HEK293 (cell line): Measurements from ENCODE around the gene SRRM5.

Experiments used
- GLI2 ChIP-seq: fragments of 450-650 bp; formaldehyde crosslinking; IDR thresholded peaks from 2 replicates; pipeline ENCODE4; 2017; ENCODE audit warnings: missing biosample characterization, missing genetic modification characterization, low read depth, borderline replicate concordance
- ZNF530 ChIP-seq: fragments of 450-650 bp; formaldehyde crosslinking; IDR thresholded peaks from 2 replicates; pipeline ENCODE4 v1.5.1; 2016; ENCODE audit warnings: low read depth, missing biosample characterization, missing genetic modification characterization
- ZNF660 ChIP-seq: fragments of 450-650 bp; IDR thresholded peaks from 2 replicates; pipeline ENCODE4 v1.5.1; 2018; ENCODE audit warnings: missing biosample characterization, mild to moderate bottlenecking, missing genetic modification characterization
- ZNF791 ChIP-seq: fragments of 450-650 bp; formaldehyde crosslinking; IDR thresholded peaks from 2 replicates; pipeline ENCODE4 v1.5.1; 2016; ENCODE audit warnings: missing biosample characterization, missing genetic modification characterization
- TF ChIP-seq, protein P1 (sequence below): fragments of 450-650 bp; formaldehyde crosslinking; IDR thresholded peaks from 2 replicates; pipeline ENCODE4 v1.5.1; 2016; ENCODE audit warnings: missing biosample characterization, missing genetic modification characterization
- TF ChIP-seq, protein P2 (sequence below): fragments of 450-650 bp; formaldehyde crosslinking; IDR thresholded peaks from 2 replicates; pipeline ENCODE4 v1.5.1; 2016; ENCODE audit warnings: missing biosample characterization, missing genetic modification characterization
- TF ChIP-seq, protein P3 (sequence below): fragments of 450-650 bp; formaldehyde crosslinking; IDR thresholded peaks from 2 replicates; pipeline ENCODE4 v1.5.1; 2016; ENCODE audit warnings: missing biosample characterization, missing genetic modification characterization, borderline replicate concordance
- TF ChIP-seq, protein P4 (sequence below): fragments of 450-650 bp; formaldehyde crosslinking; IDR thresholded peaks from 2 replicates; pipeline ENCODE4 v1.5.1; 2016; ENCODE audit warnings: missing biosample characterization, missing genetic modification characterization
- TF ChIP-seq, protein P5 (sequence below): fragments of 450-650 bp; formaldehyde crosslinking; IDR thresholded peaks from 2 replicates; pipeline ENCODE4 v1.5.1; 2016; ENCODE audit warnings: missing biosample characterization, missing genetic modification characterization
- TF ChIP-seq, protein P6 (sequence below): fragments of 450-650 bp; formaldehyde crosslinking; conservative IDR thresholded peaks from 2 replicates; pipeline ENCODE4 v1.5.1; 2016; ENCODE audit warnings: low read depth, missing biosample characterization, missing genetic modification characterization

DNA sequence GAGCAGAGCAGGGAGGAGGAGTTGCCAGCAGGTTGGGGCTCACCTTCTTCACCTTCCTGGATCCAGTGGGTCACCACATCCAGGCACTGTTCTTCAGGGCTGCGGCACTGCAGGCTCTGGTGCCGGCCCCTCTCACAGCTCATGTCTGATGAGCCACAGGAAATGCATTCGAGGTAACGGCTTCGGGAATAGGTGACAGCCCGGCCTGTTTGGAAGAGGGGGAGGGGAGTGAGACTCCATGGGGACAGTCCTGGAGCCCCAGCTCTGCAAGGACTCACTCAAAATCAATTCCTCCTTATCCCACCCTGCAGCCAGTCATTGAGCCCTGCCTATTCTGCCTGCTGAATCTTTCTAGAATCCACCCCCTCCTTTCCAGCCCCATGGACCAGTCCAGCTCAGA lies 44.5 kb downstream of the SRRM5 start:
- TF ChIP-seq, protein P1, sequence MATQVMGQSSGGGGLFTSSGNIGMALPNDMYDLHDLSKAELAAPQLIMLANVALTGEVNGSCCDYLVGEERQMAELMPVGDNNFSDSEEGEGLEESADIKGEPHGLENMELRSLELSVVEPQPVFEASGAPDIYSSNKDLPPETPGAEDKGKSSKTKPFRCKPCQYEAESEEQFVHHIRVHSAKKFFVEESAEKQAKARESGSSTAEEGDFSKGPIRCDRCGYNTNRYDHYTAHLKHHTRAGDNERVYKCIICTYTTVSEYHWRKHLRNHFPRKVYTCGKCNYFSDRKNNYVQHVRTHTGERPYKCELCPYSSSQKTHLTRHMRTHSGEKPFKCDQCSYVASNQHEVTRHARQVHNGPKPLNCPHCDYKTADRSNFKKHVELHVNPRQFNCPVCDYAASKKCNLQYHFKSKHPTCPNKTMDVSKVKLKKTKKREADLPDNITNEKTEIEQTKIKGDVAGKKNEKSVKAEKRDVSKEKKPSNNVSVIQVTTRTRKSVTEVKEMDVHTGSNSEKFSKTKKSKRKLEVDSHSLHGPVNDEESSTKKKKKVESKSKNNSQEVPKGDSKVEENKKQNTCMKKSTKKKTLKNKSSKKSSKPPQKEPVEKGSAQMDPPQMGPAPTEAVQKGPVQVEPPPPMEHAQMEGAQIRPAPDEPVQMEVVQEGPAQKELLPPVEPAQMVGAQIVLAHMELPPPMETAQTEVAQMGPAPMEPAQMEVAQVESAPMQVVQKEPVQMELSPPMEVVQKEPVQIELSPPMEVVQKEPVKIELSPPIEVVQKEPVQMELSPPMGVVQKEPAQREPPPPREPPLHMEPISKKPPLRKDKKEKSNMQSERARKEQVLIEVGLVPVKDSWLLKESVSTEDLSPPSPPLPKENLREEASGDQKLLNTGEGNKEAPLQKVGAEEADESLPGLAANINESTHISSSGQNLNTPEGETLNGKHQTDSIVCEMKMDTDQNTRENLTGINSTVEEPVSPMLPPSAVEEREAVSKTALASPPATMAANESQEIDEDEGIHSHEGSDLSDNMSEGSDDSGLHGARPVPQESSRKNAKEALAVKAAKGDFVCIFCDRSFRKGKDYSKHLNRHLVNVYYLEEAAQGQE (tag by site-specific recombination): no peak
- TF ChIP-seq, protein P2, sequence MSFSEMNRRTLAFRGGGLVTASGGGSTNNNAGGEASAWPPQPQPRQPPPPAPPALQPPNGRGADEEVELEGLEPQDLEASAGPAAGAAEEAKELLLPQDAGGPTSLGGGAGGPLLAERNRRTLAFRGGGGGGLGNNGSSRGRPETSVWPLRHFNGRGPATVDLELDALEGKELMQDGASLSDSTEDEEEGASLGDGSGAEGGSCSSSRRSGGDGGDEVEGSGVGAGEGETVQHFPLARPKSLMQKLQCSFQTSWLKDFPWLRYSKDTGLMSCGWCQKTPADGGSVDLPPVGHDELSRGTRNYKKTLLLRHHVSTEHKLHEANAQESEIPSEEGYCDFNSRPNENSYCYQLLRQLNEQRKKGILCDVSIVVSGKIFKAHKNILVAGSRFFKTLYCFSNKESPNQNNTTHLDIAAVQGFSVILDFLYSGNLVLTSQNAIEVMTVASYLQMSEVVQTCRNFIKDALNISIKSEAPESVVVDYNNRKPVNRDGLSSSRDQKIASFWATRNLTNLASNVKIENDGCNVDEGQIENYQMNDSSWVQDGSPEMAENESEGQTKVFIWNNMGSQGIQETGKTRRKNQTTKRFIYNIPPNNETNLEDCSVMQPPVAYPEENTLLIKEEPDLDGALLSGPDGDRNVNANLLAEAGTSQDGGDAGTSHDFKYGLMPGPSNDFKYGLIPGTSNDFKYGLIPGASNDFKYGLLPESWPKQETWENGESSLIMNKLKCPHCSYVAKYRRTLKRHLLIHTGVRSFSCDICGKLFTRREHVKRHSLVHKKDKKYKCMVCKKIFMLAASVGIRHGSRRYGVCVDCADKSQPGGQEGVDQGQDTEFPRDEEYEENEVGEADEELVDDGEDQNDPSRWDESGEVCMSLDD (tag by site-specific recombination): no peak
- TF ChIP-seq ZNF530 (tag by site-specific recombination) (no peak), ZNF791 (tag by site-specific recombination) (no peak), ZNF660 (tag by site-specific recombination) (no peak), GLI2 (tag by site-specific recombination) (no peak)
- TF ChIP-seq, protein P3, sequence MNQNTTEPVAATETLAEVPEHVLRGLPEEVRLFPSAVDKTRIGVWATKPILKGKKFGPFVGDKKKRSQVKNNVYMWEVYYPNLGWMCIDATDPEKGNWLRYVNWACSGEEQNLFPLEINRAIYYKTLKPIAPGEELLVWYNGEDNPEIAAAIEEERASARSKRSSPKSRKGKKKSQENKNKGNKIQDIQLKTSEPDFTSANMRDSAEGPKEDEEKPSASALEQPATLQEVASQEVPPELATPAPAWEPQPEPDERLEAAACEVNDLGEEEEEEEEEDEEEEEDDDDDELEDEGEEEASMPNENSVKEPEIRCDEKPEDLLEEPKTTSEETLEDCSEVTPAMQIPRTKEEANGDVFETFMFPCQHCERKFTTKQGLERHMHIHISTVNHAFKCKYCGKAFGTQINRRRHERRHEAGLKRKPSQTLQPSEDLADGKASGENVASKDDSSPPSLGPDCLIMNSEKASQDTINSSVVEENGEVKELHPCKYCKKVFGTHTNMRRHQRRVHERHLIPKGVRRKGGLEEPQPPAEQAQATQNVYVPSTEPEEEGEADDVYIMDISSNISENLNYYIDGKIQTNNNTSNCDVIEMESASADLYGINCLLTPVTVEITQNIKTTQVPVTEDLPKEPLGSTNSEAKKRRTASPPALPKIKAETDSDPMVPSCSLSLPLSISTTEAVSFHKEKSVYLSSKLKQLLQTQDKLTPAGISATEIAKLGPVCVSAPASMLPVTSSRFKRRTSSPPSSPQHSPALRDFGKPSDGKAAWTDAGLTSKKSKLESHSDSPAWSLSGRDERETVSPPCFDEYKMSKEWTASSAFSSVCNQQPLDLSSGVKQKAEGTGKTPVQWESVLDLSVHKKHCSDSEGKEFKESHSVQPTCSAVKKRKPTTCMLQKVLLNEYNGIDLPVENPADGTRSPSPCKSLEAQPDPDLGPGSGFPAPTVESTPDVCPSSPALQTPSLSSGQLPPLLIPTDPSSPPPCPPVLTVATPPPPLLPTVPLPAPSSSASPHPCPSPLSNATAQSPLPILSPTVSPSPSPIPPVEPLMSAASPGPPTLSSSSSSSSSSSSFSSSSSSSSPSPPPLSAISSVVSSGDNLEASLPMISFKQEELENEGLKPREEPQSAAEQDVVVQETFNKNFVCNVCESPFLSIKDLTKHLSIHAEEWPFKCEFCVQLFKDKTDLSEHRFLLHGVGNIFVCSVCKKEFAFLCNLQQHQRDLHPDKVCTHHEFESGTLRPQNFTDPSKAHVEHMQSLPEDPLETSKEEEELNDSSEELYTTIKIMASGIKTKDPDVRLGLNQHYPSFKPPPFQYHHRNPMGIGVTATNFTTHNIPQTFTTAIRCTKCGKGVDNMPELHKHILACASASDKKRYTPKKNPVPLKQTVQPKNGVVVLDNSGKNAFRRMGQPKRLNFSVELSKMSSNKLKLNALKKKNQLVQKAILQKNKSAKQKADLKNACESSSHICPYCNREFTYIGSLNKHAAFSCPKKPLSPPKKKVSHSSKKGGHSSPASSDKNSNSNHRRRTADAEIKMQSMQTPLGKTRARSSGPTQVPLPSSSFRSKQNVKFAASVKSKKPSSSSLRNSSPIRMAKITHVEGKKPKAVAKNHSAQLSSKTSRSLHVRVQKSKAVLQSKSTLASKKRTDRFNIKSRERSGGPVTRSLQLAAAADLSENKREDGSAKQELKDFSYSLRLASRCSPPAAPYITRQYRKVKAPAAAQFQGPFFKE (tag by site-specific recombination): no peak
- TF ChIP-seq, protein P4, sequence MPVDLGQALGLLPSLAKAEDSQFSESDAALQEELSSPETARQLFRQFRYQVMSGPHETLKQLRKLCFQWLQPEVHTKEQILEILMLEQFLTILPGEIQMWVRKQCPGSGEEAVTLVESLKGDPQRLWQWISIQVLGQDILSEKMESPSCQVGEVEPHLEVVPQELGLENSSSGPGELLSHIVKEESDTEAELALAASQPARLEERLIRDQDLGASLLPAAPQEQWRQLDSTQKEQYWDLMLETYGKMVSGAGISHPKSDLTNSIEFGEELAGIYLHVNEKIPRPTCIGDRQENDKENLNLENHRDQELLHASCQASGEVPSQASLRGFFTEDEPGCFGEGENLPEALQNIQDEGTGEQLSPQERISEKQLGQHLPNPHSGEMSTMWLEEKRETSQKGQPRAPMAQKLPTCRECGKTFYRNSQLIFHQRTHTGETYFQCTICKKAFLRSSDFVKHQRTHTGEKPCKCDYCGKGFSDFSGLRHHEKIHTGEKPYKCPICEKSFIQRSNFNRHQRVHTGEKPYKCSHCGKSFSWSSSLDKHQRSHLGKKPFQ (tag by site-specific recombination): no peak
- TF ChIP-seq, protein P5, sequence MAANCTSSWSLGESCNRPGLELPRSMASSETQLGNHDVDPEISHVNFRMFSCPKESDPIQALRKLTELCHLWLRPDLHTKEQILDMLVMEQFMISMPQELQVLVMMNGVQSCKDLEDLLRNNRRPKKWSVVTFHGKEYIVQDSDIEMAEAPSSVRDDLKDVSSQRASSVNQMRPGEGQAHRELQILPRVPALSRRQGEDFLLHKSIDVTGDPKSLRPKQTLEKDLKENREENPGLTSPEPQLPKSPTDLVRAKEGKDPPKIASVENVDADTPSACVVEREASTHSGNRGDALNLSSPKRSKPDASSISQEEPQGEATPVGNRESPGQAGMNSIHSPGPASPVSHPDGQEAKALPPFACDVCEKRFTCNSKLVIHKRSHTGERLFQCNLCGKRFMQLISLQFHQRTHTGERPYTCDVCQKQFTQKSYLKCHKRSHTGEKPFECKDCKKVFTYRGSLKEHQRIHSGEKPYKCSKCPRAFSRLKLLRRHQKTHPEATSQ (tag by site-specific recombination): no peak
- TF ChIP-seq, protein P6, sequence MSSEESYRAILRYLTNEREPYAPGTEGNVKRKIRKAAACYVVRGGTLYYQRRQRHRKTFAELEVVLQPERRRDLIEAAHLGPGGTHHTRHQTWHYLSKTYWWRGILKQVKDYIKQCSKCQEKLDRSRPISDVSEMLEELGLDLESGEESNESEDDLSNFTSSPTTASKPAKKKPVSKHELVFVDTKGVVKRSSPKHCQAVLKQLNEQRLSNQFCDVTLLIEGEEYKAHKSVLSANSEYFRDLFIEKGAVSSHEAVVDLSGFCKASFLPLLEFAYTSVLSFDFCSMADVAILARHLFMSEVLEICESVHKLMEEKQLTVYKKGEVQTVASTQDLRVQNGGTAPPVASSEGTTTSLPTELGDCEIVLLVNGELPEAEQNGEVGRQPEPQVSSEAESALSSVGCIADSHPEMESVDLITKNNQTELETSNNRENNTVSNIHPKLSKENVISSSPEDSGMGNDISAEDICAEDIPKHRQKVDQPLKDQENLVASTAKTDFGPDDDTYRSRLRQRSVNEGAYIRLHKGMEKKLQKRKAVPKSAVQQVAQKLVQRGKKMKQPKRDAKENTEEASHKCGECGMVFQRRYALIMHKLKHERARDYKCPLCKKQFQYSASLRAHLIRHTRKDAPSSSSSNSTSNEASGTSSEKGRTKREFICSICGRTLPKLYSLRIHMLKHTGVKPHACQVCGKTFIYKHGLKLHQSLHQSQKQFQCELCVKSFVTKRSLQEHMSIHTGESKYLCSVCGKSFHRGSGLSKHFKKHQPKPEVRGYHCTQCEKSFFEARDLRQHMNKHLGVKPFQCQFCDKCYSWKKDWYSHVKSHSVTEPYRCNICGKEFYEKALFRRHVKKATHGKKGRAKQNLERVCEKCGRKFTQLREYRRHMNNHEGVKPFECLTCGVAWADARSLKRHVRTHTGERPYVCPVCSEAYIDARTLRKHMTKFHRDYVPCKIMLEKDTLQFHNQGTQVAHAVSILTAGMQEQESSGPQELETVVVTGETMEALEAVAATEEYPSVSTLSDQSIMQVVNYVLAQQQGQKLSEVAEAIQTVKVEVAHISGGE (tag by site-specific recombination): no peak
